GM18873 (cell line): ENCODE measurements around the gene WASL.
A peak's percentile ranks its signal among the peaks of the same experiment; 100 is the strongest.

ENCODE experiments used
- ATAC-seq: cut with Tn5 transposase; IDR thresholded peaks from one replicate; pipeline ENCODE4 v1.9.1; 2021; ENCODE audit warnings: mild to moderate bottlenecking, moderate library complexity, moderate number of reproducible peaks; ENCODE audit not compliant: unreplicated experiment, low FRiP score

Gene WASL

GRCh38 chr7:123770378-123770777 lies 21.6 kb upstream of the WASL start:
- peak; percentile 98 for ATAC-seq

GRCh38 chr7:123769371-123769770 lies 20.6 kb upstream of the WASL start:
- ATAC-seq: no peak

GRCh38 chr7:123768493-123768892 lies 19.7 kb upstream of the WASL start:
- ATAC-seq: no peak

GRCh38 chr7:123763191-123763661 lies 14.4 kb upstream of the WASL start:
- ATAC-seq: no peak

GRCh38 chr7:123761729-123762128 lies 12.9 kb upstream of the WASL start:
- ATAC-seq: no peak

GRCh38 chr7:123757095-123757494 lies 8.3 kb upstream of the WASL start:
- ATAC-seq: no peak

- no peak for ATAC-seq
Measured at GRCh38 chr7:123755338-123755737, 6.5 kb upstream of the WASL start.

- no peak for ATAC-seq
Measured at GRCh38 chr7:123754271-123754871, 5.6 kb upstream of the WASL start.

GRCh38 chr7:123752534-123752933 lies 3.7 kb upstream of the WASL start:
- ATAC-seq: no peak

- ATAC-seq: no peak
Measured at GRCh38 chr7:123751821-123752220, 3.0 kb upstream of the WASL start.

GRCh38 chr7:123750389-123751230 lies 1.8 kb upstream of the WASL start:
- no peak for ATAC-seq

GRCh38 chr7:123749537-123749857 lies 694 bp upstream of the WASL start:
- ATAC-seq: peak; percentile 22

GRCh38 chr7:123748171-123748733 lies 551 bp downstream of the WASL start:
- peak; percentile 2 for ATAC-seq

GRCh38 chr7:123747620-123748141 lies 1.1 kb downstream of the WASL start:
- no peak for ATAC-seq

GRCh38 chr7:123746931-123747488 lies 1.8 kb downstream of the WASL start:
- no peak for ATAC-seq

- no peak for ATAC-seq
Measured at GRCh38 chr7:123746055-123746454, 2.7 kb downstream of the WASL start.

- no peak for ATAC-seq
Measured at GRCh38 chr7:123745437-123745836, 3.4 kb downstream of the WASL start.

- ATAC-seq: no peak
Measured at GRCh38 chr7:123744416-123744815, 4.4 kb downstream of the WASL start.

GRCh38 chr7:123741940-123742339 lies 6.9 kb downstream of the WASL start:
- no peak for ATAC-seq

- no peak for ATAC-seq
Measured at GRCh38 chr7:123738808-123739207, 10.0 kb downstream of the WASL start.

- no peak for ATAC-seq
Measured at GRCh38 chr7:123738356-123738755, 10.4 kb downstream of the WASL start.
